D721Med (cell line): Measurements from ENCODE around the gene ANKHD1.
"Not testable (repeated sequence)": the region's sequence is repeated elsewhere in the genome, so short reads cannot be mapped to it uniquely, and the experiment has no call there.

Experiments used
- DNase-seq: peaks from one replicate; pipeline ENCODE4 v3.0.0; 2011; ENCODE audit warnings: low spot score; ENCODE audit not compliant: insufficient read length
- FAIRE-seq: peaks from 2 replicates; lab custom pipeline; 2011; peaks lifted over from hg19 to GRCh38; lab: Jason Lieb, UNC
- TF ChIP-seq, protein P1 (sequence below): IDR thresholded peaks from 2 replicates; pipeline ENCODE4 v1.5.1; 2012; ENCODE audit warnings: mild to moderate bottlenecking, control low read depth; ENCODE audit not compliant: insufficient read depth; ENCODE audit errors: missing control alignments

Gene ANKHD1

DNA sequence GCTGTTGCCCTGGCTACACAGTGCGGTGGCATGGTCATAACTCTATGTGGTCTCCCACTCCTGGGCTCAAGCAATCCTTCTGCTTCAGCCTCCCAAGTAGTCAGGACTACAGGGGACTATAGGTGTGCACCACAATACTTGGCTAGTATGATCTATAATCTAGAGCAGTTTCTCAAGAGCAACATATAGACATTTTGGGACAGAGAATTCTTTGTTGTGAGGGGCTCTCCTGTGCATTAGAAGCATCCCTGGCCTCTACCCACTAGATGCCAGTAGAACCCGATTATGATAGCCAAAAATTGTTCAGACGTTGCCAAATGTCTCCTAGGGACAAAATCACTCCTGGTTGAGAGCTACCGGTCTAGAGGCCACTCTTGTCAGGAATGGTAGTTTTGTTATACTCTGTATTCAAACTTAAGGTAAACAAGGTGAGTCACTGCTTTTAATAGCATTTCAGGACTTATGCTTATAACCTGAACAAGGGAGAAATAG lies 7.2 kb downstream of the ANKHD1 start:
- DNase-seq (no peak), FAIRE-seq (no peak)
- TF ChIP-seq, protein P1, sequence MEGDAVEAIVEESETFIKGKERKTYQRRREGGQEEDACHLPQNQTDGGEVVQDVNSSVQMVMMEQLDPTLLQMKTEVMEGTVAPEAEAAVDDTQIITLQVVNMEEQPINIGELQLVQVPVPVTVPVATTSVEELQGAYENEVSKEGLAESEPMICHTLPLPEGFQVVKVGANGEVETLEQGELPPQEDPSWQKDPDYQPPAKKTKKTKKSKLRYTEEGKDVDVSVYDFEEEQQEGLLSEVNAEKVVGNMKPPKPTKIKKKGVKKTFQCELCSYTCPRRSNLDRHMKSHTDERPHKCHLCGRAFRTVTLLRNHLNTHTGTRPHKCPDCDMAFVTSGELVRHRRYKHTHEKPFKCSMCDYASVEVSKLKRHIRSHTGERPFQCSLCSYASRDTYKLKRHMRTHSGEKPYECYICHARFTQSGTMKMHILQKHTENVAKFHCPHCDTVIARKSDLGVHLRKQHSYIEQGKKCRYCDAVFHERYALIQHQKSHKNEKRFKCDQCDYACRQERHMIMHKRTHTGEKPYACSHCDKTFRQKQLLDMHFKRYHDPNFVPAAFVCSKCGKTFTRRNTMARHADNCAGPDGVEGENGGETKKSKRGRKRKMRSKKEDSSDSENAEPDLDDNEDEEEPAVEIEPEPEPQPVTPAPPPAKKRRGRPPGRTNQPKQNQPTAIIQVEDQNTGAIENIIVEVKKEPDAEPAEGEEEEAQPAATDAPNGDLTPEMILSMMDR: no peak

DNA sequence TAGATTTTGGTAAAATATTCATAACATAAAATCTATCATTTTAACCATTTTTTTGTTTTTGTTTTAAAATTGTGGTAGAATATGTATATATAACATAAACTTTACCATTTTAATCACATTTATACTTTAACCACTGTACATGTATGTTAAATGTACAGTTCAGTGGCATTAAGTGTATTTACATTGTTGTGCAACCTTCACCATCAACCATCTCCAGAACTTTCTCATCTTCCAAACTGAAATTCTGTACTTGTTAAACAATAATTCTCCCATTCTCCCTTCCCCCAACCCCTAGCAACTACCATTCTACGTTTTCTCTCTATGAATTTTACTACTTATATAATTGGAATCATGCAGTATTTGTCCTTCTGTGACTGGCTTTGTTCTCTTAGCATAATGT lies 11.6 kb downstream of the ANKHD1 start:
- no peak for DNase-seq
- TF ChIP-seq, protein P1: no peak
- no peak for FAIRE-seq

DNA sequence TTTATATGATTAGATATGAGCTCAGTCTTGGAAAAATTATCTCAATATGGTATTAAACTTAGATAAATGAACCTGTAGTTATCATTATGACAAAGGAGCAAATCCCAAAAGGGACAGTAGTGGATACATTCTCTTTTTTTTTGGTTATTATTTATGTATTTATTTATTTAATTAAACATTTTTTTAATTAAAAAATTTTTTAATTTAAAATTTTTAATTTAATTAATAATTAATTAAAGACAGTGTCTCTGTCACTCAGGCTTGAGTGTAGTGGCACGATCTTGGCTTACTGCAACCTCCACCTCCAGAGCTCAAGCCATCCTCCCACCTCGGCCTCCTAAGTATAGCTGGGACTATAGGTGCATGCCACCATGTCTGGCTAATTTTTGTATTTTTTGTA lies 15.6 kb downstream of the ANKHD1 start:
- DNase-seq (no peak), FAIRE-seq (no peak)
- TF ChIP-seq, protein P1: no peak

DNA sequence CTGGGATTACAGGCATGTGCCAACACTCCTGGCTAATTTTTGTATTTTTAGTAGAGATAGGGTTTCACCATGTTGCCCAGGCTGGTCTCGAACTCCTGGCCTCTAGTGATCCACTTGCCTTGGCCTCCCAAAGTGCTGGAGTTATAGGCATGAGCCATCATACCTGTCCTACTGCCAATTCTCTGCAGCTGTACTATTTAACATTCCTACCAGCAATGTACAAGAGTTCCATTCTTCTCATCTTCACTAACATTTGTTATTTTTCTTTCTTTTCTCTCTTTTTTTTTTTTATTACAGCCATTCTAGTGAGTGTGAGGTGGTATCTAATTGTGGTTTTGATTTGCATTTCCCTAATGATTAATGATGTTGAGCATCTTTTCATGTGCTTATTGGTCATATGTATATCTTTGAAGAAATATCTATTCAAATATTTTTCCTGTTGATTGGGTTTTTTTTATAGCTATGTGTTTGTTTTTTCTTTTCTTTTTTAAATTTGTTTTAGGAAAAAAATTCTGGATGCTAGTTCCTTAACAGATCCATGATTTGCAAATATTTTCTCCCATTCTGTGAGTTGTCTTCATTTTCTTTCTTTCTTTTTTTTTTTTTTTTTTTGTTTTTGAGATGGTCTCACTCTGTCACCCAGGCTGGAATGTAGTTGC lies 17.4 kb downstream of the ANKHD1 start:
- TF ChIP-seq, protein P1: no peak
- DNase-seq: no peak
- no peak for FAIRE-seq

DNA sequence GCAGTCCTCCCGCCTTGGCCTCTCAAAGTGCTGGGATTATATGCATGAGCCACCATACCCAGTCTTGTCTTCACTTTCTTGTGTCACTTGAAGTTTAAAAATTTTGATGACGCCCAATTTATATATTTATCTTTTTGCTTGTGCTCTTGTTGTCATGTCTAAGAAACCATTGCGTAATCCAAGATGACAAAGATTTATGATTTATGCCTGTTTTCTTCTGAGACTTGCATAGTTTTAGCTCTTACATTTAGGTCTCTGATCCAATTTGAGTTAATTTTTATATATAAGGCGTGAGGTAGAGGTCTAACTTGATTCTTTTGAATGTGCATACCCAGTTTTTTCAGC lies 18.6 kb downstream of the ANKHD1 start:
- TF ChIP-seq, protein P1: no peak
- no peak for FAIRE-seq
- no peak for DNase-seq

DNA sequence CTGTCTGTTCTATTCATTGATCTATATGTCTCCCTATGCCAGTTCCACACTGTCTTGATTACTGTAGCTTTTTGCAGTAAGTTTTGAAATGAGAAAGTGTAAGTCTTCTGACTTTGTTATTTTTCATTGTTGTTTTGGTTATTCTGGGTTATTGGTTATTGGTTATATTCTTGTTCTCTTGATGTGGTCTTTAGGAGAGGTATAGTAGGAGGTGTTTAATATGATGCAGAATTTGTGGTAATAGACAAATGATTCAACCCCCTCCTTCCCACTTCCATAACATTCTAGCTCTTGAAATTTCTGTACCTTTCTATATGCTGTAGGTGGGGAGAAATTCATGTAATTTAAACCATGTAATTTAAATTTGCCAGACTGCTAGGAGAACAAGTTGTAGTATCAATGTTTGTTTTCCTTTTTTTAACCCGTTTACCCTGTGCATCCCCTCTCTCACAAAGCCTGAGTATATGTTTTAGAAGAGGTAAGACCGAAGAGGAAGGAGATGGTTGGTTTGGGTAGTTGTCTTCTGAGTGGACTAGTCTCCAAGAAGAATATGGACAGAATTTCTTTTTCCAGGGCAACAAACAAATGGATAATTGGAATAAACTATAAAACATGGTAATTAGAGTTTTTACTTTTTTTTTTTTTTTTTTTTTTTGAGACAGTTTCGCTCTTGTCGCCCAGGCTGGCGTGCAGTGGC lies 19.2 kb downstream of the ANKHD1 start:
- FAIRE-seq: no peak
- no peak for DNase-seq
- TF ChIP-seq, protein P1: no peak

DNA sequence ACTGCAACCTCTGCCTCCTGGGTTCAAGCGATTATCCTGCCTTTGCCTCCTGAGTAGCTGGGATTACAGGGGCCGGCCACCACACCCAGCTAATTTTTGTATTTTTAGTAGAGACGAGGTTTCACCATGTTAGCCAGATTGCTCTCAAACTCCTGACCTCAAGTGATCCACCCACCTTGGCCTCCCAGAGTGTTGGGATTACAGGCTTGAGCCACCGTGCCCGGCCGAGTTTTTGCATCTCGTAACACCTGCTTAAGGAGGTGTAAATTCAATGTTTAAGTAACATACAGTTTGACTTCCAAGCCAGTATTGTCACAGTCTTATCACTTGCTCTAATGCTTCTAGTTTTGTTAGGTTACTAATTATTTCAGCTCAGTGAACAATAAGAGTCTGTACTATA lies 19.7 kb downstream of the ANKHD1 start:
- DNase-seq, FAIRE-seq: not testable (repeated sequence)
